GM12878 (cell line): ENCODE results near the gene SHCBP1L. TPM values are rescaled to one million over a fixed set of nuclear protein-coding genes. Genes with fewer than 3 reads are reported as not detected.

Experiments
- ATAC-seq: fragments of 200-7000 bp; cut with Tn5 transposase; 3 replicates; pipeline ENCODE4 v1.9.1; 2020; ENCODE audit warnings: mild to moderate bottlenecking, moderate library complexity
- BruUV-seq: library from RNA; stranded (reverse); fragments of 400-500 nt; replicated peaks from 2 replicates; lab custom pipeline; 2021; lab: Mats Ljungman, UMichigan
- CTCF ChIA-PET: fragments of 300-600 bp; sonication (Branson Sonifier 250); formaldehyde crosslinking; extraction: SDS; loops from one replicate; lab custom pipeline; 2021; ENCODE audit warnings: inconsistent platforms; lab: Yijun Ruan, JAX
- POLR2A ChIA-PET: fragments of 350-600 bp; formaldehyde crosslinking; extraction: SDS; loops from one replicate; lab custom pipeline; 2021; ENCODE audit warnings: inconsistent platforms; lab: Charles Lee
- RAD21 ChIA-PET: fragments of 300-600 bp; sonication (Branson Sonifier 250); formaldehyde crosslinking; loops from one replicate; lab custom pipeline; 2023; ENCODE audit warnings: antibody characterized with exemption; ENCODE audit not compliant: unreplicated experiment; lab: Charles Lee
- SMC1A ChIA-PET: fragments of 300-600 bp; sonication (Branson Sonifier 250); formaldehyde crosslinking; loops from one replicate; lab custom pipeline; 2023; ENCODE audit not compliant: unreplicated experiment, uncharacterized antibody; lab: Charles Lee
- DNase-seq: peaks from one replicate; pipeline ENCODE4 v3.0.0-alpha.2; 2011; ENCODE audit warnings: low read depth, low spot score
- FAIRE-seq: peaks from 3 replicates; lab custom pipeline; 2011; peaks lifted over from hg19 to GRCh38; lab: Jason Lieb, UNC
- H2AFZ ChIP-seq: 2 replicates; pipeline ENCODE4 v1.6.0; 2011; ENCODE audit warnings: low read depth, low read length, control low read depth; ENCODE audit not compliant: control insufficient read depth
- H3K27ac ChIP-seq: 2 replicates; pipeline ENCODE4 v1.5.1; 2011; ENCODE audit warnings: control low read depth; ENCODE audit not compliant: control insufficient read depth, insufficient read depth
- H3K27me3 ChIP-seq, 2 experiments: replicated peaks in 1 of 2; 2 replicates each; pipeline versions ENCODE4 v1.6.0 to v1.6.1; 2011; ENCODE audit warnings: low read length in 1 of 2; ENCODE audit not compliant: control insufficient read depth in 2 of 2, insufficient read depth in 2 of 2
- H3K36me3 ChIP-seq, 2 experiments: 2 replicates each; pipeline ENCODE4 v1.5.1; 2011; ENCODE audit warnings: low read length in 1 of 2; ENCODE audit not compliant: control insufficient read depth in 2 of 2, insufficient read depth in 2 of 2
- H3K4me1 ChIP-seq: 2 replicates; pipeline ENCODE4 v1.6.1; 2011; ENCODE audit warnings: mild to moderate bottlenecking, low read length, moderate library complexity, mixed read lengths; ENCODE audit not compliant: control insufficient read depth, insufficient read depth
- H3K4me2 ChIP-seq: 2 replicates; pipeline ENCODE4 v1.6.0; 2011; ENCODE audit warnings: control low read depth; ENCODE audit not compliant: control insufficient read depth, insufficient read depth
- H3K4me3 ChIP-seq: fragments of 200-600 bp; sonication (generic); 2 replicates; pipeline ENCODE4 v1.5.1; 2016
- H3K79me2 ChIP-seq: 2 replicates; pipeline ENCODE4 v1.6.0; 2011; ENCODE audit warnings: low read length; ENCODE audit not compliant: control insufficient read depth, insufficient read depth
- H3K9ac ChIP-seq: 2 replicates; pipeline ENCODE4 v1.8.0; 2011; ENCODE audit warnings: low read length, control low read depth, mixed read lengths; ENCODE audit not compliant: control insufficient read depth, insufficient read depth
- H3K9me3 ChIP-seq: replicated peaks from 3 replicates; pipeline ENCODE4 v1.5.1; 2011; ENCODE audit warnings: mild to moderate bottlenecking, low read length; ENCODE audit not compliant: control insufficient read depth, insufficient read depth
- H4K20me1 ChIP-seq: 2 replicates; pipeline ENCODE4 v1.6.0; 2011; ENCODE audit not compliant: control insufficient read depth, insufficient read depth
- CEBPB ChIP-seq, 2 experiments: fragments of 150-350 bp in 1 of 2; IDR thresholded peaks; 2 replicates each; pipeline ENCODE4 v1.6.1; 2012 to 2014; ENCODE audit warnings: low read depth in 2 of 2, low read length in 2 of 2, borderline replicate concordance in 1 of 2, inconsistent platforms in 1 of 2
- HCFC1 ChIP-seq: fragments of 150-350 bp; IDR thresholded peaks from 2 replicates; pipeline ENCODE4 v1.6.1; 2014; ENCODE audit warnings: low read length
- IKZF1 ChIP-seq: fragments of 450-650 bp; conservative IDR thresholded peaks from 2 replicates; pipeline ENCODE4 v1.6.1; 2017; ENCODE audit warnings: antibody characterized with exemption, mild to moderate bottlenecking
- JUNB ChIP-seq: IDR thresholded peaks from 2 replicates; pipeline ENCODE4 v1.6.1; 2016; ENCODE audit warnings: antibody characterized with exemption, mild to moderate bottlenecking
- NFXL1 ChIP-seq: fragments of 450-650 bp; IDR thresholded peaks from 2 replicates; pipeline ENCODE4 v1.6.1; 2017; ENCODE audit warnings: antibody characterized with exemption, mild to moderate bottlenecking, borderline replicate concordance
- NR2C1 ChIP-seq: fragments of 450-650 bp; IDR thresholded peaks from 2 replicates; pipeline ENCODE4 v1.6.1; 2017; ENCODE audit warnings: antibody characterized with exemption, mild to moderate bottlenecking, moderate library complexity
- NR2C2 ChIP-seq: IDR thresholded peaks from 2 replicates; pipeline ENCODE4 v1.6.1; 2011; ENCODE audit warnings: borderline replicate concordance, low read depth; ENCODE audit not compliant: control insufficient read depth, insufficient read length
- PAX5 ChIP-seq: IDR thresholded peaks from 2 replicates; pipeline ENCODE4 v1.6.1; 2011; ENCODE audit warnings: low read depth, low read length, borderline replicate concordance
- PML ChIP-seq: IDR thresholded peaks from 2 replicates; pipeline ENCODE4 v1.6.1; 2012; ENCODE audit warnings: low read length, inconsistent platforms
- POLR2AphosphoS5 ChIP-seq: IDR thresholded peaks from 2 replicates; pipeline ENCODE4 v1.6.1; 2011; ENCODE audit warnings: mild to moderate bottlenecking, low read length, inconsistent platforms
- POU2F2 ChIP-seq: IDR thresholded peaks from 3 replicates; pipeline ENCODE4 v1.6.1; 2011; ENCODE audit warnings: low read depth, mild to moderate bottlenecking, low read length, borderline replicate concordance
- RBBP5 ChIP-seq: fragments of 200-600 bp; sonication (generic); conservative IDR thresholded peaks from 2 replicates; pipeline ENCODE4 v1.6.1; 2016
- SMAD1 ChIP-seq: fragments of 450-650 bp; IDR thresholded peaks from 2 replicates; pipeline ENCODE4 v1.6.1; 2018; ENCODE audit warnings: mild to moderate bottlenecking, low read depth; ENCODE audit not compliant: partially characterized antibody
- SMC3 ChIP-seq: IDR thresholded peaks from 2 replicates; pipeline ENCODE4 v1.6.1; 2011; ENCODE audit warnings: low read length, improper control_type of control experiment, borderline replicate concordance
- SREBF2 ChIP-seq: IDR thresholded peaks from 2 replicates; pipeline ENCODE4 v1.6.1; 2012; ENCODE audit warnings: mild to moderate bottlenecking, low read length
- ZNF24 ChIP-seq: fragments of 450-650 bp; IDR thresholded peaks from 2 replicates; pipeline ENCODE4 v1.6.1; 2017; ENCODE audit warnings: antibody characterized with exemption, mild to moderate bottlenecking
- in situ Hi-C: fragments of 300-500 bp; cut with MboI; formaldehyde crosslinking; loops from 9 replicates; pipeline ENCODE4 v1.14.3; 2018; ENCODE audit warnings: mixed read lengths
- intact Hi-C: fragments of 100-400 bp; cut with micrococcal nuclease; formaldehyde crosslinking; loops from one replicate; pipeline ENCODE4 v1.14.2; 2022; ENCODE audit not compliant: unreplicated experiment
- polyA plus RNA-seq, 11 experiments: library from polyadenylated mRNA; depleted of rRNA in 4 of 11; unstranded in 6 of 11; stranded (reverse) in 5 of 11; fragments of >200 nt; fragmentation: Nextera tagmentation in 4 of 11; fragmentation: Illumina TruSeq in 1 of 11; extraction: Ambion mirVana in 4 of 11; extraction: Trizol in 1 of 11; gene quantifications; 1 replicate in 1 of 11; 2 replicates in 10 of 11; pipeline versions ENCODE4 v1.2.1 to v1.2.3, GENCODE V29; 2011 to 2016; ENCODE audit warnings: inconsistent platforms in 2 of 11, missing spikeins in 2 of 11, low read depth in 1 of 11
- total RNA-seq, 4 experiments: library from RNA; depleted of rRNA in 3 of 4; stranded (reverse); fragments of >200 nt in 3 of 4; fragmentation: Illumina TruSeq in 1 of 4; extraction: Trizol in 1 of 4; gene quantifications; 2 replicates each; pipeline versions ENCODE4 v1.2.1 to v1.2.3, GENCODE V29; 2013 to 2021
- TF ChIP-seq, protein P1 (sequence below): IDR thresholded peaks from 2 replicates; pipeline ENCODE4 v1.6.1; 2012; ENCODE audit warnings: improper control_type of control experiment, low read depth, low read length; ENCODE audit not compliant: insufficient replicate concordance
- TF ChIP-seq, protein P2 (sequence below): IDR thresholded peaks from 2 replicates; pipeline ENCODE4 v1.6.1; 2011; ENCODE audit warnings: borderline replicate concordance, low read depth, mild to moderate bottlenecking, moderate library complexity, low read length; ENCODE audit not compliant: insufficient read depth, poor library complexity, severe bottlenecking

The SHCBP1L gene
- total and polyA plus RNA-seq, 10 of the 15 experiments (the other 5 are each of a cell fraction or from before 2014, with no cell fraction given): not detected

DNA sequence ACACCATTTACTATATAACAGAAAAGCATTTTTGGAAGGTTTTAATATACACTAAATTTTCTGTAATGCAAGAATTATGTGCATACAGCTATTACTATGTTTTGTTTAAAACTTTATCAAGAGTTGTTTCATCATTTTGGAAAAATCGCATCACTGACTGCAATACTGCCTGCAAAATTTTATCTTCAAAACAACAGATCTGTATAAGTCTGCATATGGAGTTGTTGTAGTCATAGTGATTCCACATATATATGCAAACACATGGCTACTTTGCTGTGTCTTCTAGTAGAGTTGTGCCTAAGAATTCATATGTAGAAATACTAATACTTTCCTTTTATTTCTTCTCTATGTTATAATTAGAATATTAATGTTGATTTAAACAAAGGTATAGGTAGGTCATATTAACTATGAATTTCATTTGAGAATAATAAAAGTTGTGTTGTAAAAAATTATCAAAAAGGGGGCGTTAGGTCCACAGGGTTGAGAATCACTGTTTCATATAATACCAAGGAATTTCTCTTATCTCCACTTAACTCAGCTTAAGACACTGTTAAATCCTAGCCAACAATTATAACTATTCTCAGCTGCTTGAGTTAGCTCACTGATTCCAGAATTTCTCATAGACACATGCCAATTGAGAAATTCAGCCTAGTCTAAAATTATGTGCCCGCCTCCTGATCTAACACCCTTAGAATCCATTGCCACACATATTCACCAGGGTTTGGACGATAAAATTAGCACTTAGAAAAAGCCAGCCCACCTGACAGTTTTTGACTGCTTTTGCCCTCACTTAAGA is 47.4 kb upstream of the SHCBP1L start (continued):
- TF ChIP-seq, protein P1, sequence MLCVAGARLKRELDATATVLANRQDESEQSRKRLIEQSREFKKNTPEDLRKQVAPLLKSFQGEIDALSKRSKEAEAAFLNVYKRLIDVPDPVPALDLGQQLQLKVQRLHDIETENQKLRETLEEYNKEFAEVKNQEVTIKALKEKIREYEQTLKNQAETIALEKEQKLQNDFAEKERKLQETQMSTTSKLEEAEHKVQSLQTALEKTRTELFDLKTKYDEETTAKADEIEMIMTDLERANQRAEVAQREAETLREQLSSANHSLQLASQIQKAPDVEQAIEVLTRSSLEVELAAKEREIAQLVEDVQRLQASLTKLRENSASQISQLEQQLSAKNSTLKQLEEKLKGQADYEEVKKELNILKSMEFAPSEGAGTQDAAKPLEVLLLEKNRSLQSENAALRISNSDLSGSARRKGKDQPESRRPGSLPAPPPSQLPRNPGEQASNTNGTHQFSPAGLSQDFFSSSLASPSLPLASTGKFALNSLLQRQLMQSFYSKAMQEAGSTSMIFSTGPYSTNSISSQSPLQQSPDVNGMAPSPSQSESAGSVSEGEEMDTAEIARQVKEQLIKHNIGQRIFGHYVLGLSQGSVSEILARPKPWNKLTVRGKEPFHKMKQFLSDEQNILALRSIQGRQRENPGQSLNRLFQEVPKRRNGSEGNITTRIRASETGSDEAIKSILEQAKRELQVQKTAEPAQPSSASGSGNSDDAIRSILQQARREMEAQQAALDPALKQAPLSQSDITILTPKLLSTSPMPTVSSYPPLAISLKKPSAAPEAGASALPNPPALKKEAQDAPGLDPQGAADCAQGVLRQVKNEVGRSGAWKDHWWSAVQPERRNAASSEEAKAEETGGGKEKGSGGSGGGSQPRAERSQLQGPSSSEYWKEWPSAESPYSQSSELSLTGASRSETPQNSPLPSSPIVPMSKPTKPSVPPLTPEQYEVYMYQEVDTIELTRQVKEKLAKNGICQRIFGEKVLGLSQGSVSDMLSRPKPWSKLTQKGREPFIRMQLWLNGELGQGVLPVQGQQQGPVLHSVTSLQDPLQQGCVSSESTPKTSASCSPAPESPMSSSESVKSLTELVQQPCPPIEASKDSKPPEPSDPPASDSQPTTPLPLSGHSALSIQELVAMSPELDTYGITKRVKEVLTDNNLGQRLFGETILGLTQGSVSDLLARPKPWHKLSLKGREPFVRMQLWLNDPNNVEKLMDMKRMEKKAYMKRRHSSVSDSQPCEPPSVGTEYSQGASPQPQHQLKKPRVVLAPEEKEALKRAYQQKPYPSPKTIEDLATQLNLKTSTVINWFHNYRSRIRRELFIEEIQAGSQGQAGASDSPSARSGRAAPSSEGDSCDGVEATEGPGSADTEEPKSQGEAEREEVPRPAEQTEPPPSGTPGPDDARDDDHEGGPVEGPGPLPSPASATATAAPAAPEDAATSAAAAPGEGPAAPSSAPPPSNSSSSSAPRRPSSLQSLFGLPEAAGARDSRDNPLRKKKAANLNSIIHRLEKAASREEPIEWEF: no peak

DNA sequence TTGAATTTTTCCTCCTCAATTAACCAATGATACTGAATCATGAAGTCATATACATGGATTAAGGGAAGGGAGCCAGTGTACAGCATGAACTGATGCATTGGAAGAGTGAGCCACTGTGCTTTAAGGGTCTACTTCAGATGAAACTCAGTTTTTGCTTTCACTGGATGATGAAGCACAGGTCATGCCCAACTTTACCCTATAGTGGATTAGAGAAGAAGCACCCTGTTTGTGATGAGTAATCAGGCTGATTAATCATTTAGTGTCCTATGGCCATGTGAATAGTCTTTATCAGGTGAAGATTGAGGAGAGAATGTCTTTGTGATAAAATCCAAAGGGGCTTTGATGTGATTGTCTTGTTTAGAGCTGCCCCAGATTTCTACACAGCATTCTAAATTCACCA is 45.5 kb upstream of the SHCBP1L start:
- FAIRE-seq (no peak), DNase-seq (no peak), ATAC-seq (no peak)
- intact Hi-C loops (no loop called here), in situ Hi-C loops (no loop called here)
- Histone ChIP-seq H3K4me2 (no peak overlapping the region), H3K9ac (no peak overlapping the region), H3K27ac (no peak overlapping the region), H4K20me1 (no peaks in the 10 kb centered on the region), H3K79me2 (no peaks in the 10 kb centered on the region), H3K36me3 (no peaks in the 10 kb centered on the region), H3K9me3 (no peaks in the 10 kb centered on the region), H3K27me3 (no peaks in the 10 kb centered on the region), H3K4me1 (no peaks in the 10 kb centered on the region), H3K4me3 (no peak overlapping the region), H2AFZ (no peak overlapping the region)
- POLR2A ChIA-PET: interaction anchor here (0.6 kb wide), 1 partner anchor 9 kb away, joined by 3 read pairs; no protein-coding TSS in a partner anchor
- RAD21 ChIA-PET: no interaction called here
- CTCF ChIA-PET: interaction anchor here (1.8 kb wide), 1 partner anchor 36 kb away, joined by 5 read pairs; no protein-coding TSS in a partner anchor
- no TSS peak for BruUV-seq
- SMC1A ChIA-PET: interaction anchor here (0.6 kb wide), 1 partner anchor 11 kb away, joined by 3 read pairs; no protein-coding TSS in a partner anchor
- TF ChIP-seq IKZF1 (no peak), POU2F2 (no peak), POLR2AphosphoS5 (no peak), CEBPB (IDR thresholded peaks at IDR 0.05; ENCODE audit: borderline replicate concordance in 1 of 2, low read depth in 2 of 2, low read length in 2 of 2) (no peak), NR2C2 (no peak), SMC3 (no peak), ZNF24 (no peak), NFXL1 (no peak), NR2C1 (no peak), JUNB (no peak), PAX5 (no peak), HCFC1 (no peak), SREBF2 (no peak), RBBP5 (no peak), PML (no peak), SMAD1 (no peak)
- TF ChIP-seq, protein P2, sequence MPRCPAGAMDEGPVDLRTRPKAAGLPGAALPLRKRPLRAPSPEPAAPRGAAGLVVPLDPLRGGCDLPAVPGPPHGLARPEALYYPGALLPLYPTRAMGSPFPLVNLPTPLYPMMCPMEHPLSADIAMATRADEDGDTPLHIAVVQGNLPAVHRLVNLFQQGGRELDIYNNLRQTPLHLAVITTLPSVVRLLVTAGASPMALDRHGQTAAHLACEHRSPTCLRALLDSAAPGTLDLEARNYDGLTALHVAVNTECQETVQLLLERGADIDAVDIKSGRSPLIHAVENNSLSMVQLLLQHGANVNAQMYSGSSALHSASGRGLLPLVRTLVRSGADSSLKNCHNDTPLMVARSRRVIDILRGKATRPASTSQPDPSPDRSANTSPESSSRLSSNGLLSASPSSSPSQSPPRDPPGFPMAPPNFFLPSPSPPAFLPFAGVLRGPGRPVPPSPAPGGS: no peak
